Mesodermal cell (in vitro differentiated cells): ENCODE measurements around the gene SCN4B.

Experiments used
- H3K27ac ChIP-seq: 2 replicates; pipeline ENCODE4 v1.7.0; 2013; ENCODE audit warnings: mild to moderate bottlenecking, low read depth, low read length, moderate library complexity; ENCODE audit not compliant: severe bottlenecking
- H3K36me3 ChIP-seq: 2 replicates; pipeline ENCODE4 v1.7.1; 2013; ENCODE audit warnings: mild to moderate bottlenecking, low read length, moderate library complexity; ENCODE audit not compliant: control insufficient read depth, insufficient read depth
- H3K4me1 ChIP-seq: one replicate; pipeline ENCODE4 v1.7.1; 2013; ENCODE audit warnings: mild to moderate bottlenecking, low read length; ENCODE audit not compliant: insufficient read depth, control insufficient read depth, poor library complexity, severe bottlenecking
- H3K4me3 ChIP-seq: 2 replicates; pipeline ENCODE4 v1.7.0; 2013; ENCODE audit warnings: low read length, control low read depth, mild to moderate bottlenecking; ENCODE audit not compliant: insufficient read depth, poor library complexity, severe bottlenecking; ENCODE audit errors: extremely low read depth
- H3K9me3 ChIP-seq: 2 replicates; pipeline ENCODE4 v1.7.1; 2013; ENCODE audit warnings: mild to moderate bottlenecking, low read length, moderate library complexity; ENCODE audit not compliant: control insufficient read depth
- WGBS, 2 experiments: methylation state at CpG; one replicate each; pipeline ENCODE4 v1.1.5; 2013; ENCODE audit warnings: missing lambda C conversion rate in 2 of 2; ENCODE audit not compliant: insufficient coverage in 2 of 2; 5-methylcytosine and 5-hydroxymethylcytosine counted together

SCN4B gene

GRCh38 chr11:118152020-118152551, 537 bp downstream of the SCN4B start:
- H3K9me3 ChIP-seq = no peaks in the 10 kb centered on the region
- 9 to 13% methylated on average over 11 of the region's 16 CpGs for WGBS, 2 experiments
- peak overlapping the region; percentile 53 for H3K4me3 ChIP-seq
- H3K27ac ChIP-seq = no peak overlapping the region
- H3K36me3 ChIP-seq = no peaks in the 10 kb centered on the region
- peaks cover 3% of the 10 kb centered on the region for H3K4me1 ChIP-seq

- Histone ChIP-seq H3K9me3 (no peaks in the 10 kb centered on the region), H3K36me3 (no peaks in the 10 kb centered on the region), H3K4me1 (no peaks in the 10 kb centered on the region), H3K4me3 (no peak overlapping the region), H3K27ac (no peak overlapping the region)
- 63 to 100% methylated on average over 1 to 3 of the region's 5 CpGs for WGBS, 2 experiments
Observed at GRCh38 chr11:118151431-118151830, 1.2 kb downstream of the SCN4B start.

DNA sequence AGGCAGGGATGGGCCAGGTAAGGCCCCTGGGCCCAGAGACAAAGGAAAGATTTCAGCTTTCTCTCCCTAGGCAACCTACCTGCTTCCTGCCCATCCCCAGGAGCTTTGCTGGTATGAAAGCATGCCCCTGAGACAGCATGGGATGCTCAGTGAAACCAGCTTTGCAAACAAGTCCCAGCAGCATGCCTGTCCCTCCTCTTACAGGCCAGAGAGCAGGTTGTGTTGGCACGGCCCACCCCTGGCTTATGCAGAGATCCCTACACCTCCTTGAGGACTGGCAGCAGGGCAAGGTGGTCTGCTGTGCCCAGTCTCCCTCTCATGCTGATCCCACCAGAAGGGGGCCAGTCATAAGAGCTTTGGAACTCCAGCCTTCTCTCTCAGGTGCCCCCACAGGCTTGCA, 3.1 kb downstream of the SCN4B start:
- H3K27ac ChIP-seq = no peak overlapping the region
- H3K9me3 ChIP-seq = no peaks in the 10 kb centered on the region
- 75% methylated on average over 1 of the region's 1 CpG; no CpG with 5 or more reads in 1 of the 2 experiments for WGBS, 2 experiments
- H3K36me3 ChIP-seq = no peaks in the 10 kb centered on the region
- H3K4me1 ChIP-seq = no peaks in the 10 kb centered on the region
- H3K4me3 ChIP-seq = no peak overlapping the region

DNA sequence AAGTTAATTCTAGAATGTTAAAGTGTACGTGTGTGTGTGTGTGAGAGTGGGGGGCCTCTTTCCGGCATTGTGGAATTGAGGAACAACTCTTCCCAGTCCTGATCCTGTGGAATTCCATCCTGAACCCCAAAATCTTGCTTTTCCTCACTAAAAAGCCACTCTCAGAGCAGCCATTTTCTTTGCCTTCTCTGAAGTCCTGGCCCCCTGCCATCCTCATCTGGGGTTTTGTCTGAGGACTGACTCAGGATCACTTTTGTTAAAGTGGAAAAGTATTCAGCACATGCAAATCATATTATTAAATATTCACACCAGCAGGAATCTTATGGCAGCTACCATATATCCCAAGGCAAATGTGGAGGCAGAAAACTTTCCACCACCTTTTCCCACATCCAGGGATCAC, 3.8 kb downstream of the SCN4B start:
- Histone ChIP-seq H3K4me1 (no peaks in the 10 kb centered on the region), H3K4me3 (no peak overlapping the region), H3K36me3 (no peaks in the 10 kb centered on the region), H3K27ac (no peak overlapping the region), H3K9me3 (no peaks in the 10 kb centered on the region)
- WGBS, 2 experiments = 100% methylated on average over 1 of the region's 2 CpGs; no CpG with 5 or more reads in 1 of the 2 experiments

GRCh38 chr11:118148240-118148639, 4.4 kb downstream of the SCN4B start:
- Histone ChIP-seq H3K9me3 (no peaks in the 10 kb centered on the region), H3K36me3 (no peaks in the 10 kb centered on the region), H3K4me1 (no peaks in the 10 kb centered on the region), H3K4me3 (no peak overlapping the region), H3K27ac (no peak overlapping the region)
- 78 to 94% methylated on average over 5 to 7 of the region's 8 CpGs for WGBS, 2 experiments

- WGBS, 2 experiments = 80% methylated on average over 1 of the region's 3 CpGs; no CpG with 5 or more reads in 1 of the 2 experiments
- Histone ChIP-seq H3K4me1 (no peaks in the 10 kb centered on the region), H3K27ac (no peak overlapping the region), H3K9me3 (no peaks in the 10 kb centered on the region), H3K4me3 (no peak overlapping the region), H3K36me3 (no peaks in the 10 kb centered on the region)
Observed at GRCh38 chr11:118147502-118147901, 5.1 kb downstream of the SCN4B start.

DNA sequence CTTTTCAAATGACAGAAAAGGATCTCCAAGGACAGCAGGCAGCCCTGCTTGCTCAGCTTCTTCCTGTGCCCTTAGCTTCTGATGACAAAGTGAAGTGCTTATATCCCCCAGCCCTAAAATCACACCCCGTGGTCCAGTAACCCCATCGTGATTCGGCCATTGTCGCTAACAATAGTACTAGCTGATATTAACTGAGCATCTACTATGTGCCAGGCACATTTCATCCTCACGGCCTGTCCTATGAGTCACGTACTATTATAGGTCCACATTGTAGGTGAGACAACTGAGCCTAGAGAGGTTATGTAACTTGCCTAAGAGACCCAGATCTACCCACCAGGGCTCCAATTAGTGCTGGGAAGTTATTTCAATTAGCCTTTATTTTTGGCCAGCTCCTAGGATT, 6.1 kb downstream of the SCN4B start:
- Histone ChIP-seq H3K36me3 (no peaks in the 10 kb centered on the region), H3K9me3 (no peaks in the 10 kb centered on the region), H3K4me3 (no peak overlapping the region), H3K27ac (no peak overlapping the region), H3K4me1 (no peaks in the 10 kb centered on the region)
- 92 to 96% methylated on average over 4 of the region's 6 CpGs for WGBS, 2 experiments

DNA sequence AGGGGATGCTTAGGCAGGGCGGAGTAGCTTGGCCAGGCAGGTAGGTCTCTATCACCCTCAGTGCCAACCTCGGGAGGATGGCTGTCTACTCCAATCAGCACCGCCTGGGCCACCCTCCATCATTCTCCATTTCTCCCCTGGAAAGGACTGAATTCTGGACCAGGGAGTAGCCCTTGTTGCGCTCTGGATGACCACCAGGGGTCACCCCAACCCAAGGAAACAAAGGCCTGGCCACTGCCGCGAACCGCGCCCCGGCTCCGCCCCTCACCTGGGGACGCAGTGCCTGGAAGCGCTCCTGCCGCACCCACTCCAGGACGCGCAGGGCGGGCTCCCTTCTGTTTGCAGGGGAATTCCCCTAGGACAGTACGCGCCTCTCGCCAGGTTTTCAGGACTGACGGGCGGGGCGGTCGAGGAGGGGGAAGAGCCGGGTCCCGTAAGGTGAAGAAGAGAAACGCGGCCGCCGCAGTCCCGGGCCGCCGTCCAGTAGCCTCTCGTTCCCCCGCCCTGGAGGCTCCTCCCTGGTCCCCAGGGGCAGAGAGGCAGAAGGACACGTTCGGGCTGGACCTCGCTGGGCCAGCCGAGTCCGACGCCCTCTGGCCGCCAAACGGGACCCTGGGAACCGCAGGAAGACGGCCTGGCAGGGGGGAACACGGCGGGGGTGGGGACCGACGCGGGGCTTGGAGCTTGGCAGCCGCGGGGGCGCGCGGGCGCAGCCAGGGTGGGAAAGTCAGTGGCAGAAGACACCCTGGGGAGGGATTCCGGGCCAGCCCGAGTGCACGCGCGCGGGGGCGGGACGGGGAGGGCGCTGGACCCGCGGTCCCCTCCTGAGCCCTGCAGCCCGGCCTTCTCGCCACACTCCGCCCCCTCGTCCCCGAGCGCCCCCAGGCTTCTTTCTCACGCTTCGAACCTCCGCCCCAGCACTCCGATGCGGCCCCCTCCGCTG, 7.1 kb downstream of the SCN4B start:
- no peaks in the 10 kb centered on the region for H3K9me3 ChIP-seq
- no peaks in the 10 kb centered on the region for H3K36me3 ChIP-seq
- peak overlapping the region; percentile 55 for H3K4me3 ChIP-seq
- no peak overlapping the region for H3K27ac ChIP-seq
- 0% methylated on average over 24 to 67 of the region's 78 CpGs for WGBS, 2 experiments
- no peaks in the 10 kb centered on the region for H3K4me1 ChIP-seq

DNA sequence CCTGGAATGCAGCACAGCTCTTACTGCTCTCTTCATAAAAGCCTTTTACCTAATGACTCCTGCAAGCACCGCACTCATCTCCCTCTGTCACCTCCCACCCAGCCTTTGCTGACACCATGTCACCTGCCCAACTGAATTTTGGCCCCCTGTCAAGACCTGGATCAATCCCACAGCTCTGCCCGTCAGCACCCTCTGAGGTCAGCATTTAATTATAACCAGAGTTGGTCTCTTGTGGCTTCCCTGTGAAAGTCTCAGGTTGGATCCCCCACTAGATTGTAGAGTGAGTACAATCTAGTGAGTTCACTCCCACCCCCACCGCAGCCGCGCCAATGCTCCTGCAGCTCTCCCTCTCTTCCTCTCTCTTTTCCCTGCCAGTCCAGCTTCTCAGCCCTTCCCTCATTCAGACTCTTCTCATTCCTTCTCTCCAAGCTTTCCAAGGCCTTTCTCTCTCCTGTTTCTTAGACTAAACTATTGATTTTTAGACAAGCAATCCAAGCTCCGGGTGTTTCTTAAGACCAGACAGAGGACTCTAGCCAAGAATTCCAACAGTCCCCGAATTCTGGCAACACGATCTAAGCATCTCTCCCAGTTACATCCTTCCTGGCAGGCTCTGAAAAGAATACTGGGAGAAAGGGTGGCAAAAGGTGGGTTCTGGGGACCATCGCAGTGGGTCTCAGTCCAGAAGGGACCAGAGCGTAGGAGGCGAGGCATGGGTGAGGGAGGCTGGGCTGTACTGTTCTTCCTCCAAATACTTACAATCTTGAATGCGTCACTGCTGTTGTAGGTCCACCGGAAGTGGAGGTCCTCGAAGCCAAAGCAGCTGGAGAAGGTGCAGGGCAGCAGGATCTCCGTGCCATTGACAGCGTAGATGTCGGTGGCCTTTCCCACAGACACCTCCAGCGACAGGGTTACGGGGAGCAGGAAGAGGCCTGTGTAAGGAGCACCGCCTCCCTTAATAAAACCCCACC, 8.0 kb downstream of the SCN4B start:
- no peak overlapping the region for H3K4me3 ChIP-seq
- WGBS, 2 experiments = 66 to 69% methylated on average over 12 to 15 of the region's 20 CpGs
- H3K4me1 ChIP-seq = no peaks in the 10 kb centered on the region
- H3K27ac ChIP-seq = no peak overlapping the region
- no peaks in the 10 kb centered on the region for H3K36me3 ChIP-seq
- no peaks in the 10 kb centered on the region for H3K9me3 ChIP-seq

DNA sequence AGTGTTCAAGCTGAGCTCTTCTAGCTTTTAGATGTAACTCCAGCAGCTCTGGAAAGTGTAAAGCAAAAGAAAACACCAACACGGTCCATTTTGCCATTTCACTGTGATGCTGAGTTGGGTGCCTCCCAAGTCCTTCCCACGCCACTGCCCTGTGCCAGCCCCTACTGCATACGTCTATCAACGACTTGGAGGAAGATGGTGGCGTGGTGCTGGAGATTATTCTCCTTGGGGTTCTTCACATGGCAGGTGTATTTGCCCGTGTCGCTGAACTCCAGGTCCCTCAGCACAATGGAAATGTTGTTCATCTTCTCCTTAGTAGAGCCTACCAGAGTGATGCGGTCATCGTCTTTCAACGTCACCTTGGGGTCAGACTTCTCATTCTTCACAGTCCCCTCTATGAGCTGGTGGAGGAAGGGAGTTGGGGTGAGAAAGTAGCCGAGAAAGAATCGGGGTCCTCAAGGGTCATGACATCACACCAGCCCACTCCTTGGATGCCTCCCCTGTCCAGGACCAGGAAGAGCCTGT, 8.9 kb downstream of the SCN4B start:
- 81 to 82% methylated on average over 7 of the region's 12 CpGs for WGBS, 2 experiments
- H3K36me3 ChIP-seq = no peaks in the 10 kb centered on the region

More for the DNA sequence above, 8.9 kb downstream of the SCN4B start:
- peaks cover 3% of the 10 kb centered on the region for H3K4me1 ChIP-seq
- H3K9me3 ChIP-seq = no peaks in the 10 kb centered on the region
- H3K27ac ChIP-seq = no peak overlapping the region
- H3K4me3 ChIP-seq = no peak overlapping the region
